T-helper 1 cell (primary cell): ENCODE measurements around the gene STUM.

Source experiments
- DNase-seq, 5 donors: peaks; one replicate each; pipeline ENCODE4 v3.0.0-alpha.2; 2012 to 2020

The STUM gene

DNA sequence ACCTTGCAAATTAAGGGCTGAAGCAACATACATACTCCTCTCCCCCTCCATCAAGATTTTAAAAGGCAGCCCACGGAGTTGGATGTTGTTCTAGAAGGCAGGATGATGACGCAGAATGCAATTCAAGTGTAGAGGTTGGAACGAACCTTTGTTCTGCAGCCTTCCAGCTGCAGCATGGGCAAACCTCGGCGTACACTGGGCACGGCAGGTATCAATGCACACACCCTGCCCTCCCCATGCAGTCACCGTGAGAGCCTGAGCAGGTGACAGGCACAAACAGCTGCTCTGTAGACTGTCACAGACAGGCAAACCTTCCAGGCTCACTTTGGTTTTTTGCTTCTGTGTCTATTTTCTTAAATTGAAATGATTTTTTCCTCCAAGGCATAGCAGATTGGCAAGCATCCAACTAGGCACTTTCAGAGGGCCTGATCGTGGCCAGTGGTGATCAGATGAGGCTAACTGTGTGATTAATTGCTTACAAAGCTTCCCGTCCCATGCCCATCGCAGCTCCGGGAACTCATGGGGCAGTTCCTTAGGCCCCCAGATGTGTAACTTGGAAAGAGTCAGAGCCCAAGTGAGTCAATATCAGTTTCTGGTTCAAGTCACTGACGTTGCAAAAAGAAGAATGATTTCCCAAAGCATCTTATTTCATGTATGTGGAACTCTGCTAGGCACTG is 108.2 kb downstream of the STUM start:
- DNase-seq: peak in 3 of 5 donors; percentile 43 to 48 (median 45)

DNA sequence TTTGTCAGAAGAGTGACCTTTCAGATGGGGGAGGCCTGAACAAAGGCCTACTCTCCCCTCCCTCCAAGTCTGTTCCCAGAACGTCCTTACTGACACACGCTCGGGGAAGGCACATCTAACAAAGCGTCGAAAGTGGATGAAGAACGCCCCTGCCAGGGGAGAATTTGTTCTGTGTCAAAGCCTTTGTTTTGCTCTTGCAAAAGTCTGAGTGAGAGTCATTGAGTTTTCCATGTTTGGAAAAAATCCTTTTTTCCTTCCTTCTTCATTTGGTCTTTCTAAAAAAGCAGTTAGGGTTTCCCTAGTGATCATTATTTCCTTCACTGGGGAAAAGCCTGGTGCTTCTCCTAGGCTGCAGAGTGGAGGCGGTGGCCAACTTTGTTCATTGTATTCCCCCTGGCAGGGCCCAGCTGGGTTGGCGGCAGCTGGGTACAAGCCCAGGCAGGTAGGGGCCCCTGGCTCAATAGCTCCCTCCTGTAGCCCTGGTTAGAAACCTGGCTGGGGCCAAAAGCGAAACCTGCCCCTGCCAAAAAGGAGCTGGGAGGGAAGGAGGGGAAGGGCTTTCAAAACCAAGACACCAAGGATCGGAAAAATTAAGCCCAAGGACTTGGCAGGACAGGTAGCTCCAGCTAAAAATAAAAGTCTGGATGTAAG is 109.5 kb downstream of the STUM start:
- DNase-seq: no peak

DNA sequence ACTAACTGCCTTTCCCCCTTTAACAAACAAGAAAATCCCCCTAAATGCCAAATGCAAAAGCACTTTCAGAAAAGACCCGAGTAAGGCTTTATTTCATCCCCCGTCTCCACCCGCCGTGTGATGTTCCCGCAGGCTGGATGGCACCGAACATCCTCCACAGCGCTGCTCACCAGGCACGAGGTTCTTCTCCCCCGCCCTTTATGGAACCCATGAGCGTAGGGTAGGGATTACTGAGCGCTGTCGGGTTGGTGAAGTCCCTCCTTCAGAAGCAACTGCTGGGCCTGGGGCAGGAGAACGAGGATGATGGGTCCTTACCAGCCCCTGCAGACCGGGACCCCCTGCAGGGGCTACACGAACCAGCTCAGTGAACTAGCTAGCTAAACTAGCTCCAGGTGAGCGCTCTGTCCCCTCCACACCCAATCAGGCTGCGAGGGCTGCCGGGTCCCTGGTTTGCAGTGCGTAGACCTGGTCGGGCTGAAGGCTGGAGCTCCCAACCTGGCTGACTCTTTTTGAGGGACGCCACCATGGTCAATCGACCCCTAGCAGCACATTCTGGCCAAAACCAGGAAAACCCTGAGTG is 110.1 kb downstream of the STUM start:
- DNase-seq: no peak
